Motor neuron (in vitro differentiated cells): ENCODE measurements around the gene KCNIP3. TPM values are rescaled to one million over a fixed set of nuclear protein-coding genes. Genes with fewer than 3 reads are reported as not detected.

ENCODE experiments used
- ATAC-seq, 8 experiments: fragments of 200-7000 bp; cut with Tn5 transposase; replicated peaks in 6 of 8; 2 replicates each; pipeline ENCODE4 v1.8.0; 2021; ENCODE audit warnings: mild to moderate bottlenecking in 8 of 8, moderate library complexity in 8 of 8
- H3K27ac ChIP-seq, 2 donors: fragments of 250-450 bp; sonication (Bioruptor Pico); 2 replicates each; pipeline ENCODE4 v1.9.0; 2021; ENCODE audit warnings: antibody characterized with exemption in 2 of 2, mild to moderate bottlenecking in 2 of 2, moderate library complexity in 1 of 2
- H3K4me1 ChIP-seq, 2 donors: fragments of 250-450 bp; sonication (Bioruptor Pico); replicated peaks in 1 of 2; 2 replicates each; pipeline ENCODE4 v1.6.1; 2021; ENCODE audit warnings: antibody characterized with exemption in 2 of 2, mild to moderate bottlenecking in 2 of 2, moderate library complexity in 1 of 2
- H3K4me3 ChIP-seq, 5 donors: fragments of 250-450 bp; sonication (Bioruptor Pico); 2 replicates each; pipeline ENCODE4 v1.9.0; 2021; ENCODE audit warnings: antibody characterized with exemption in 5 of 5, mild to moderate bottlenecking in 5 of 5, moderate library complexity in 4 of 5
- WGBS, 10 experiments: fragments of 450-650 bp; shearing (Covaris generic); methylation state at CpG; one replicate each; pipeline ENCODE4 v1.0.0; 2022; 5-methylcytosine and 5-hydroxymethylcytosine counted together
- in situ Hi-C, 9 experiments: fragments of 400-800 bp; cut with MboI; loops; one replicate each; pipeline ENCODE4 v1.15.0; 2021; ENCODE audit warnings: low sequenced_read_pairs in 9 of 9, low pct_unique_long_range_greater_than_20kb in 2 of 9; ENCODE audit not compliant: unreplicated experiment in 9 of 9
- total RNA-seq, 8 experiments: library from RNA; unstranded; fragments of 300-600 nt; gene quantifications; 2 replicates each; pipeline versions ENCODE4 v1.2.3 to v1.2.4, GENCODE V29; 2022

The KCNIP3 gene
- total RNA-seq, 8 experiments from 2014 or later, result 0.51 to 5.3 (median 1.8) TPM

GRCh38 chr2:95333056-95333455, 35.9 kb downstream of the KCNIP3 start:
- no peak for ATAC-seq
- in situ Hi-C loops, result no loop called here
- Histone ChIP-seq H3K4me3 (no peak overlapping the region), H3K27ac (no peak overlapping the region), H3K4me1 (peaks cover 10 to 17% of the 10 kb centered on the region in 2 donors)
- 60 to 90% (median 76%) methylated on average over 1 to 4 of the region's 7 CpGs; no CpG with 5 or more reads in 1 of the 10 experiments for WGBS, 10 experiments

GRCh38 chr2:95333888-95334338, 36.8 kb downstream of the KCNIP3 start:
- in situ Hi-C loops, result no loop called here
- Histone ChIP-seq H3K4me1 (peaks cover 7 to 17% of the 10 kb centered on the region in 2 donors), H3K4me3 (no peak overlapping the region), H3K27ac (no peak overlapping the region)
- ATAC-seq, result peak in 3 of 8 experiments; percentile 81 to 96 (median 92)
- 4 to 82% (median 74%) methylated on average over 1 to 7 of the region's 11 CpGs; no CpG with 5 or more reads in 4 of the 10 experiments for WGBS, 10 experiments

- no peak overlapping the region for H3K27ac ChIP-seq
- H3K4me3 ChIP-seq, result no peak overlapping the region
- ATAC-seq, result no peak
- peaks cover 7 to 14% of the 10 kb centered on the region in 2 donors for H3K4me1 ChIP-seq
- in situ Hi-C loops, result no loop called here
- WGBS, 10 experiments, result 100% methylated on average over 1 of the region's 1 CpG; no CpG with 5 or more reads in 7 of the 10 experiments
Observed at GRCh38 chr2:95334916-95335641, 37.9 kb downstream of the KCNIP3 start.

- no peak overlapping the region for H3K27ac ChIP-seq
- in situ Hi-C loops, result no loop called here
- WGBS, 10 experiments, result 40 to 100% (median 91%) methylated on average over 1 to 2 of the region's 2 CpGs
- ATAC-seq, result no peak
- no peak overlapping the region for H3K4me3 ChIP-seq
- peaks cover 0 to under 1% of the 10 kb centered on the region in 2 donors for H3K4me1 ChIP-seq
Observed at GRCh38 chr2:95336406-95336805, 39.3 kb downstream of the KCNIP3 start.

GRCh38 chr2:95337829-95338228, 40.7 kb downstream of the KCNIP3 start:
- ATAC-seq, result no peak
- WGBS, 10 experiments, result 10 to 80% (median 42%) methylated on average over 1 to 3 of the region's 7 CpGs; no CpG with 5 or more reads in 6 of the 10 experiments
- Histone ChIP-seq H3K27ac (no peak overlapping the region), H3K4me1 (no peaks in the 10 kb centered on the region), H3K4me3 (no peak overlapping the region)
- in situ Hi-C loops, result no loop called here

- Histone ChIP-seq H3K4me3 (no peak overlapping the region), H3K27ac (no peak overlapping the region), H3K4me1 (no peaks in the 10 kb centered on the region)
- WGBS, 10 experiments, result 47 to 96% (median 65%) methylated on average over 3 to 8 of the region's 12 CpGs; no CpG with 5 or more reads in 4 of the 10 experiments
- ATAC-seq, result no peak
- in situ Hi-C loops, result no loop called here
Observed at GRCh38 chr2:95342556-95343320, 45.6 kb downstream of the KCNIP3 start.

GRCh38 chr2:95343429-95344214, 46.5 kb downstream of the KCNIP3 start:
- H3K4me1 ChIP-seq, result no peaks in the 10 kb centered on the region
- no peak overlapping the region for H3K27ac ChIP-seq
- WGBS, 10 experiments, result 60 to 100% (median 81%) methylated on average over 1 to 4 of the region's 7 CpGs; no CpG with 5 or more reads in 3 of the 10 experiments
- ATAC-seq, result no peak
- in situ Hi-C loops, result no loop called here
- no peak overlapping the region for H3K4me3 ChIP-seq

- Histone ChIP-seq H3K4me3 (no peak overlapping the region), H3K27ac (no peak overlapping the region), H3K4me1 (no peaks in the 10 kb centered on the region)
- 60 to 85% (median 70%) methylated on average over 2 to 7 of the region's 12 CpGs; no CpG with 5 or more reads in 5 of the 10 experiments for WGBS, 10 experiments
- no peak for ATAC-seq
- in situ Hi-C loops, result no loop called here
Observed at GRCh38 chr2:95344215-95344583, 47.1 kb downstream of the KCNIP3 start.

- in situ Hi-C loops, result no loop called here
- no peak overlapping the region for H3K27ac ChIP-seq
- H3K4me1 ChIP-seq, result no peaks in the 10 kb centered on the region
- no peak overlapping the region for H3K4me3 ChIP-seq
- no peak for ATAC-seq
- WGBS, 10 experiments, result 60 to 83% (median 78%) methylated on average over 1 to 2 of the region's 4 CpGs; no CpG with 5 or more reads in 6 of the 10 experiments
Observed at GRCh38 chr2:95344656-95345055, 47.5 kb downstream of the KCNIP3 start.

- in situ Hi-C loops, result no loop called here
- Histone ChIP-seq H3K4me1 (no peaks in the 10 kb centered on the region), H3K4me3 (peak overlapping the region; percentile 35 to 39 (median 38)), H3K27ac (no peak overlapping the region)
- peak in 2 of 8 experiments; percentile 7 to 21 for ATAC-seq
- 20 to 90% (median 38%) methylated on average over 1 to 15 of the region's 24 CpGs; no CpG with 5 or more reads in 2 of the 10 experiments for WGBS, 10 experiments
Observed at GRCh38 chr2:95345081-95345562, 48.0 kb downstream of the KCNIP3 start.

- Histone ChIP-seq H3K27ac (no peak overlapping the region), H3K4me3 (peak overlapping the region; percentile 35 to 39 (median 38)), H3K4me1 (no peaks in the 10 kb centered on the region)
- in situ Hi-C loops, result no loop called here
- 0% methylated on average over 2 to 15 of the region's 65 CpGs; no CpG with 5 or more reads in 6 of the 10 experiments for WGBS, 10 experiments
- ATAC-seq, result peak; percentile 75 to 94 (median 91)
Observed at GRCh38 chr2:95345563-95346230, 48.5 kb downstream of the KCNIP3 start.

- in situ Hi-C loops, result no loop called here
- peak overlapping the region; percentile 35 to 39 (median 38) for H3K4me3 ChIP-seq
- peak; percentile 50 to 72 (median 62) for ATAC-seq
- no peak overlapping the region for H3K27ac ChIP-seq
- no peaks in the 10 kb centered on the region for H3K4me1 ChIP-seq
- WGBS, 10 experiments, result no CpG with 5 or more reads among the region's 88 CpGs
Observed at GRCh38 chr2:95346231-95346737, 49.1 kb downstream of the KCNIP3 start.
